ENCODE data around the gene C11orf21.
"Not testable (repeated sequence)": the region's sequence is repeated elsewhere in the genome, so short reads cannot be mapped to it uniquely, and the experiment has no call there.

Gene C11orf21

GRCh38 chr11:2295971-2296912 lies 5.5 kb downstream of the C11orf21 start:
- no peak for DNase-seq

DNA sequence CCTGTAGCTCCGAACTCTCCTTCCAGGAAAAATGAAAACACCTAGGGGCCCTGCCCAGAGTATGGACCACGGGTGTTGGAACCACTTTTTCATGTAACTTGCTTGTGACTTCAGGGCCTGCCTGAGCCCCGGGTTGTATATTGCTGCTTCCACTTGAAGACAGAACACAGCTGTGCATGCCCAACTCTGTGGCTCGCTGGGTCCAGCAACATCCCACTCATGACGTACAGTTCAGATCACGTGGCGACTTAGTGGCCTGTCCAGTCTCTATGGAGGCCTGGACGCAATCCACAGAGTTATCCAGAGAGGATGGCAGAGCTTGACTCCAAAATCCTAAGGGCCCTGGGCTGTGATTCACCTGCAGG lies 6.8 kb downstream of the C11orf21 start:
- no peak for DNase-seq

- DNase-seq = no peak
Measured at GRCh38 chr11:2293984-2294925, 7.5 kb downstream of the C11orf21 start.

DNA sequence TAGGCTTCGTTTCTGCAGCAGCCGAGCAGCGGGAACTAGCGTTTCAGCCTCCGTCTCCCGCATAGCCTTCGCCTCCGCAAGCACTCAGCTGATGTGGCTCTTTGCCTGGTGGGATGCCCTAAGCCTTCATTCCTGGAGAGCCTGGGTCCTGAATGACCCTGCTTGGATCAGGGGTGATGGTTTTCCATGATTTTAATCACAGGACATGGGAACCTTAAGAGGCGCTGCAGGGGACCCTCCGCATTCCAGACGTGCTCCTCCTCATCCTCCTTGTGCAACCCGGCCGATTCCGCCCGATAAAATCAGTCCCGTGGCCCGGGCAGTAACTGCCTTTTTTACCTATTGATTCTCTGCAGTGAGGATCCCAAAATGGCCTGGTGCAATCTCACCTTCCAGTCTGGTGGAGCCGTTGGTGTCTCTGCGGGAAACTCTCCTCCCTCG lies 8.2 kb downstream of the C11orf21 start:
- DNase-seq = no peak

DNA sequence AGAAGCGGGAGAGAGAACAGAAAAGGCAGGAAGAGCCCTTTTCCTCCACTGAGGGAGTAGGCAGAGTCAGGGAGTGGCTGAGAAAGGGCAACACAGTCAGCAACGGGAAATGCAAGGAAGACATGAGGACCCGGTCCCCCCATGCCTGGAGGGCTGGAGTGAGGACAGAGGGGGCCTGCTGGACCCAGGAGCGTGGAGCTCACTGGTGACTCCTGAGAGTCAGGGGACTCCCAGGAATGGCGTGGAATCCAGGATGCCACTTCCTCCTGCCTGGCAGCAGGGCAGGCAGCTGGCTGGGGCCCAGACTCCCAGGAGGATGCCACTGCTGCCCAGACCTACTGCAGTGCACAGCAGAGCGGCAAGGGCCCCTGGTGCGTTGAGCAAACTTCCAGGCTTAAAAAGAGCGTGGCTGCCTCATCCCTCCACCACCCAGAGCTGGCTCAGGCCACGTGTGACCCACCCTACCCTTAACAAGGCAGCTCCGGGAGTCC lies 11.3 kb downstream of the C11orf21 start:
- no peak for DNase-seq

GRCh38 chr11:2289859-2290258 lies 11.9 kb downstream of the C11orf21 start:
- no peak for DNase-seq

DNA sequence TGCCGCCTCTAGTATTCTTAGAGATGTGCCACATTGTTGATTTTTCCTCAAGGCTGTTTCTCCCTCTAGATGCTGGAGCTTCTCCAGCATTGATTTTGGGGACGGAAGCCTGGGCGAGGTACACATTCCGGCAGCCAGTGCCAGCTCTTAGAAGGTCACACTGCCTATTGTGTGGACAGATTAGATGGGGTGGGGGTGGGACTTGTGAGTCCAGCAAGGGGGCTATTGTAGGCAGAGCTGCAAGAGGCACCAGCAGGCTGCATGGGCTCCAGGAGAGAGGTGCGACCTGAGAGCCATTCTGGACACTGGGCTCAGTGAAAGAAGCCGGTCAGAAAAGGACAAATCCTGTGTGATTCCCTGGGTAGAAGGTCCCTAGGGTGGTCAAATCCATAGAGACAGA lies 12.4 kb downstream of the C11orf21 start:
- DNase-seq = no peak

GRCh38 chr11:2287091-2287490 lies 14.6 kb downstream of the C11orf21 start:
- DNase-seq = no peak

GRCh38 chr11:2286350-2286749 lies 15.4 kb downstream of the C11orf21 start:
- DNase-seq = not testable (repeated sequence)

GRCh38 chr11:2280208-2280607 lies 21.5 kb downstream of the C11orf21 start:
- DNase-seq = no peak

GRCh38 chr11:2277933-2278523 lies 23.7 kb downstream of the C11orf21 start:
- no peak for DNase-seq

GRCh38 chr11:2277008-2277346 lies 24.7 kb downstream of the C11orf21 start:
- no peak for DNase-seq

DNA sequence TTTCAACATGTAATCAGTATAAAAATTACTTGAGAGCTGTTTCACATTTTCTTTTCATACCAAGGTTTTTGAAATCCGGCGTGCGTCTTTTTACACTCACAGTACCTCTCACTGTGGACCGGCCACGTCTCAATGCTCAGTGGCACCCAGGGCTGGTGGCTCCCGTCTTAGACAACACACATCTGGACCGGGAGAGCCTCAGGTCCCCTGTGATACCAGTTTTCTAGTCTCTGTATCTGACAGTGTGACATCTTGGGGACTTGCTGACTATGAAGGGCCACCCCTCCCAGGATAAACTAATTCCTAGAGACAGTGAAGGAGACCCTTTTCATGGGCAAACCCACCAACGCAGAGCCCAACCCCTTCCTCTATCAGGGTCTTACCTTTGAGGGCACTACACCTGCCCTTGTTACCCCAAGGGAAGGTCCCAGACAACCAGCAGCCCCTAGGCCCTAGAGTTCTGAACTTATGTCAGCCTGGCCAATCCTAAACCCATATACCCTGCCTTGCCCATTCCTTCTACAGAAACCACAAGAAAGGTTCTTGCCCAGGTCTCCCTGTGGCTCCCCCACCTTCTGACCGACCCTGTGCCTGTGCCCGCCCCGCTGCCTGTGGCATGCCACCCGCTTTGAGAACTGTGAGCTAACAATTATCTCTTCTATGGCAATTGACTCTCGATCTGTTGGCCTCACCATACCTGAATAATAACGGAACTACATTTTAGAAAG lies 25.3 kb downstream of the C11orf21 start:
- DNase-seq = no peak

DNA sequence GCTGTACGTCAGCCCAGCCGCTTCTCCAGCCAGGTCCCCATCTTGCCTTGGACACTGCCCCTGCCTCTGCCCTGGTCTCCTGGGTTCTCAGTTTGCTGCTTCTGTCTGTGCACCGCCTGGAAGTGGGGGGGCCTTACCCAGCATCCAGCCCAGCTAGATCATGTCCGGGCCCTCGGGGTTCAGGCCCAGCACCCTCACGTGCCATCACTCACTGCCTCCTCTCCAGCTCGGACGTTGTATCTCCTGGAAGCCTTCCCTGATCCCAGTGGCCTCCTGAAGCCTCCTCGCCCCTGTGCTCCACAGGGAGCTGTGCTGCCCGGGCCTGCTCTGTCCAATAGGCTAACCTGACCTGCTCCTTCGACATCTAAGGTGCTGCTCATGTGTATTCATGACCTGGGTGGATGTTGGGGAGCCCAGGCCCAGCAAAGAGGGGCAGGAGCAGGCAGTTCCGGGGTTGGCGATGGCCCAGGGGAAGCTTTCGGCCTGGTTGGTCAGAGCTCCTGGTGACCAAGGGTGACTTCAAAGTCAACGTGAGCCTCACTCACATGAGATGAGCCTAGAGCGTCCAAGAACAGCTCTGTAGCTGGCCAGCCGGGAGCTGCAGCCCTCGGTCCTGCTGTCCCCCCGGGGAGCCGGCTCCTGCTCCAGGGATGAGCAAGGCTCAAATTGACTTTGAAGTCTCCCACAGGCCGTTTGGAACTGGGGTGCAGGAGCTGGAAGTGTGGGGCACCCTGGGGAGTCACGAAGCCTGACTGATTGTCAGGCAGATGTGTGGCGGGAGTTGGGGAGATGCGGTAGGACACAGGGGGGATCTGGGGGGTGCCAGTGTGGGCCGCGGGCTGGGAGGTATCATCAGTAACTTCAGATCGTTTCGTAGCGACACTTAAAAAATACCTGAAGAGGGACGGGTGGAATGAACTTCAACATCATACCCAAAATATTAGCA lies 26.1 kb downstream of the C11orf21 start:
- no peak for DNase-seq

DNA sequence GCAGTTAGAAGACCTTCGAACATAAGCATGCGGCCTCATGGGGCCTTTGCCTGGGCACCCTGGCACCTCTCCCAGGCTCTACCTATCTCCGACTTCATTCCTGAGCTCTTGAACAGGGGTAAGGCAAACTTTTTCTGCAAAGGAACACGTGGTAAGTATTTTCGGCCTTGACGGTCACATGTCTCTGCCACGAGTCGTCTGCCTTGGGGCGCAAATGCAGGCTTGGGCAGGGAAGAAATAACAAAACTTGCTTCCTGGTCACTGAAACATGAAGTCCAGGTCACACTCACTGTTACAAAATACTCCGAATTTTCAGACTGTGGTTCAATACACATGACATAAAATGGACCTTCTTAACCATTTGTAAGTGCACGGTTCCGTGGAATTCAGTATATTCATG lies 27.9 kb downstream of the C11orf21 start:
- DNase-seq = no peak

GRCh38 chr11:2273311-2273710 lies 28.4 kb downstream of the C11orf21 start:
- no peak for DNase-seq

DNA sequence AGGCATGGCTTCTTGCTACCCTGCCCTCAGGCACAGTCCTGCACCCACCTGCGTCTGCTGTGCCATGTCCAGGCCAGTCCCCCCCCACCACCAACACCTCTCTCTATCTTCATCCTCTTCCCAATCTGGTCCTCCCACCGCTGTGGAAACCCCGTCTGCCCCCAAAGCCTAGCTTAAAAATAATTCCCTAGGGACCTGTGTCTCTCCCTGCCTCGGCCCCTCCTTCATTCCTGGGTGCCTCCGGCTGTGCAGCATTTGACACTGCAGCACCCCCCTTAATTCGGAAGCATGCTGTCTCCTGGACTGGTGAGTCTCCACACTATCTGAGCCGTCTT lies 28.8 kb downstream of the C11orf21 start:
- no peak for DNase-seq

DNA sequence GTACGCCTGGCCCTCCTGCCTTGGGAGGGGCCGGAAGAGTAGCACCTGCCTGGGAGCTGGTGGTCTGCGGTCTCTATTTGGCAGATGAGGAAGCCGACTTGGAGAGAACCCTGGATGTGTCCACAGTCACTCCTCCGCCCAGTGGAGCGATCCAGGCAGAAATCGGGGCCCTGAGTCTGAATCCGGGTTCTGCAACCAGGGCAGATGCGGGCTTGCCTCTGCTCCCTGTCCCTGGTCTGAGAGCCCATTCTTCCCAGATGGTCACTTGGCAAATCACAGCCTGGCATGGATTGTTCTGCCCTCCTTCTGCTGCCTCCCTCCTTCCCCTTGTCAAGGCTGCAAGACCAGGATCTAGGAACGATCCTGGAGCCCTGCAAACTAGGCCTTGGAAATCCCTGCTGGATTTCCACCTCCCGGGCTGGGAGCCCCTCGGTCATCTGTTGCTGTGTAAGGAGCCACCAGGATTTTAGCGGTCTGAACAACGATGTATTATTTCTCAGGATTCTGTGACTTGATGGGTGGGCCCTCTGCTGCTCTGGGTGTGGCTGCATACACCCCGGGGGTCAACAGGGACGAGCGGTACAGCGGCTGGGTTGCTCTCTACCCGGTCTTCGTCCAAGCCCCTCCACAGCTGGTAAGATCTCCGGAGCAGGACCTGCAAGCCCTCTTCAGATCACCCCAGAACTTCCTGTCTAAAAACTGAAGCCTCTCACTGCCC lies 29.3 kb downstream of the C11orf21 start:
- no peak for DNase-seq

DNA sequence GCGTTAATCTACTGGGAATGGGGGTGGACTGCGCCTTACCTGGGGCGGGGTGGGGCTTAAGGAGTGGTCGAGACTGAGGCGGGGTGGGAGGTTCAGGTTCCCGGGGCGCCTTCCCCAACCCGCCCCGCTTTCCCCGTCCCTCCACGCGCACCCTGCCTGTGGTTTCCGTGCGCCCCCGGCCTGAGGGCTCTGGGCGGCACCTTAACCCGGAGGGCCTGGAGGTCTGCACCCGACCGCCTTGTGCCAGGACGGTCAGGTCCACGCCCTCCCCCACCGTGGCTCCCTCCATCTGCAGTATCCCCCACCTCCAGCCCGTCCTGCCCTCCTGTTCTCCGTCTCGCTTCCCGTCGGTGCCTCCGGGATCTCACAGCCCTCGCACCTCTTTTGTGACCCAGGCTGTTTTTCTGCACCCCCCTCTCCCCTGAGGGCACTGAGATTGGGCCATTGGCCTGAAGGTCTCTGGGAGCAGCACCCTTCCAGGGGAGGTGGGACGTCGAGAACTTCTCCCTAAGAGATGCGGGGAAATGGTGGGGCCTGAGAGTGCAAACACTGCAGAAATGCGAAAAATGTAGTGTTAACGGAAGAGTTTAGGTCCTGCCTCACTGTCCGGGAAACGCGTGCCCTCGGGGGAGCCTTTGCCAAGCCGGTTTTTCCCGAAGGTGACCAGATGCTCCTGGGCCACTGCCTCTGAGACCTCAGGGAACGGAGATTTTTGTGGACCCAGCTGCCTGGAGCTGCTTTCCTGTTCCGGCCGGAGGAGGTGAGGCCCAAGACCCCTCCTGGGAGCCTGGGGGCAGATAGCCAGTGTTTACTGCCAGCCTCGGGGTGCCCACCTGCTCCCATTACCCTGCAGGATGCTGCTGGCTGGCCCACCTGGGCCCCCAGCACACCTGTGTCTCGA lies 30.1 kb downstream of the C11orf21 start:
- DNase-seq = no peak

GRCh38 chr11:2271077-2271326 lies 30.7 kb downstream of the C11orf21 start:
- DNase-seq = no peak

All from Kasumi-1 (cell line).